Measurements from ENCODE around the gene COG4. TPM values are rescaled to one million over a fixed set of nuclear protein-coding genes. Genes with fewer than 3 reads are reported as not detected.

The COG4 gene
- total RNA-seq, 4 donors from 2014 or later = 41.1 to 109 (median 47.1) TPM

DNA sequence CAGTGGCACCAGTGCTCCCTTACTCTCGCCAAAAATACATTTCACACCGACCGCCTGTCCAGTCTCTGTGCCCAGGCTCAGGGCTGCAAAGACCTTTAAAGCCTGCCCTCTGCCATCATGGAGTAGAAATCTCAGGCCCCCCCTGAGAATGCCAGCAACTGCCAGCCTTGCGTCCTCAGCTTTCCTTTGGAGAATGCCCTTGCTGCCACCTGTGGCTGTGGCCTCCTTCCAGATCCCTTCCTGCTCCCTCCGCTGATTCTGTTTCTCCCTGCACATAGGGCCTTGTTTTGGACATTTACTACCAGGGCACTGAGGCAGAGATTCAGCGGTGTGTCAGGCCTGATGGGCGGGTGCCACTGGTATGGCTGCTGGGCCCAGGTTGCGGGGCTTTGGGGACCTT lies 55.7 kb downstream of the COG4 start:
- Histone ChIP-seq H3K27ac (no peak overlapping the region), H3K9me3 (no peaks in the 10 kb centered on the region), H3K27me3 (no peaks in the 10 kb centered on the region), H3K36me3 (peaks cover 0 to 94% (median 0%) of the 10 kb centered on the region in 3 donors), H3K4me3 (no peak overlapping the region), H3K4me1 (no peaks in the 10 kb centered on the region)
- no peak for DNase-seq (ENCODE audit: low spot score in 2 of 2)
- 88 to 95% methylated on average over 8 of the region's 8 CpGs for WGBS, 2 donors
- TF ChIP-seq, protein P1, sequence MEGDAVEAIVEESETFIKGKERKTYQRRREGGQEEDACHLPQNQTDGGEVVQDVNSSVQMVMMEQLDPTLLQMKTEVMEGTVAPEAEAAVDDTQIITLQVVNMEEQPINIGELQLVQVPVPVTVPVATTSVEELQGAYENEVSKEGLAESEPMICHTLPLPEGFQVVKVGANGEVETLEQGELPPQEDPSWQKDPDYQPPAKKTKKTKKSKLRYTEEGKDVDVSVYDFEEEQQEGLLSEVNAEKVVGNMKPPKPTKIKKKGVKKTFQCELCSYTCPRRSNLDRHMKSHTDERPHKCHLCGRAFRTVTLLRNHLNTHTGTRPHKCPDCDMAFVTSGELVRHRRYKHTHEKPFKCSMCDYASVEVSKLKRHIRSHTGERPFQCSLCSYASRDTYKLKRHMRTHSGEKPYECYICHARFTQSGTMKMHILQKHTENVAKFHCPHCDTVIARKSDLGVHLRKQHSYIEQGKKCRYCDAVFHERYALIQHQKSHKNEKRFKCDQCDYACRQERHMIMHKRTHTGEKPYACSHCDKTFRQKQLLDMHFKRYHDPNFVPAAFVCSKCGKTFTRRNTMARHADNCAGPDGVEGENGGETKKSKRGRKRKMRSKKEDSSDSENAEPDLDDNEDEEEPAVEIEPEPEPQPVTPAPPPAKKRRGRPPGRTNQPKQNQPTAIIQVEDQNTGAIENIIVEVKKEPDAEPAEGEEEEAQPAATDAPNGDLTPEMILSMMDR (IDR thresholded peaks at IDR 0.05) = no peak
- TF ChIP-seq EP300 (IDR thresholded peaks at IDR 0.05) (no peak), POLR2A (IDR thresholded peaks at IDR 0.05) (no peak)

DNA sequence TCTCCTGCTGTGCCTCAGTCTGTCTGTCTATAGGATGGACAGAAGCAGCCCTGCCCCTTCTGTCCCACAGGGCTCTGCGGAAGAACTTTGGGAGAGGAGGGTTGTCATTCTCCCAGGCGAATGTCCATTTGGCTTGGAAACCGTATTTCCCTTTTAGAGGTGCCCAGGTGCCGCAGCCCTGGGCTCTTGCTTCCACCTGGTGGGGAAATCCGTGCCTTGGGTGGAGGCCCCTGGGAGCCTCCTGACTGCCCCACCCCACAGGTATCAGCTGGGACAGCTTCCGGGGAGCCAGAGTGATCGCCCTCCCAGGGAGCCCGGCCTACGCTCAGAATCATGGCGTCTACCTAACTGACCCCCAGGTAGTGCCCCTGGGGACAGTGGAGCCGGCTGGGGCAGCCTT lies 56.2 kb downstream of the COG4 start:
- H3K27ac ChIP-seq = no peak overlapping the region
- H3K4me1 ChIP-seq = no peaks in the 10 kb centered on the region
- 83 to 88% methylated on average over 11 of the region's 11 CpGs for WGBS, 2 donors
- no peak for DNase-seq (ENCODE audit: low spot score in 2 of 2)
- TF ChIP-seq, protein P1 (IDR thresholded peaks at IDR 0.05) = no peak
- TF ChIP-seq EP300 (IDR thresholded peaks at IDR 0.05) = no peak
- H3K4me3 ChIP-seq = no peak overlapping the region
- no peaks in the 10 kb centered on the region for H3K27me3 ChIP-seq
- no peaks in the 10 kb centered on the region for H3K9me3 ChIP-seq
- peaks cover 0 to 92% (median 0%) of the 10 kb centered on the region in 3 donors for H3K36me3 ChIP-seq

DNA sequence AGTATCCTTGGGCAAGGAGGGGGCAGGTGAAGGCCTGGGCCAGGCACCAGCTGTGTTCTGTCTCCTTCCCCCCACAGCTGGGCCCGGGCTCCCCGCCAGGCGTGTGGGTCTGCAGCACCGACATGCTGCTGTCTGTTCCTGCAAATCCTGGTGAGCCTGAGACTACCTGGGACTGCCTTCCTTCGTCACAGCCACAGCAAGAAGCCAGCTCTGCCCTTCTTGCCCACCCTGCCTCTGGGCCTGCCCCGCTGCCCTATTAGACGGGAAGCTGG lies 56.6 kb downstream of the COG4 start:
- peaks cover 0 to 92% (median 0%) of the 10 kb centered on the region in 3 donors for H3K36me3 ChIP-seq
- no peaks in the 10 kb centered on the region for H3K27me3 ChIP-seq
- 71 to 76% methylated on average over 6 of the region's 7 CpGs for WGBS, 2 donors
- no peak overlapping the region for H3K27ac ChIP-seq
- H3K4me3 ChIP-seq = no peak overlapping the region
- H3K9me3 ChIP-seq = no peaks in the 10 kb centered on the region
- H3K4me1 ChIP-seq = no peaks in the 10 kb centered on the region
- no peak for DNase-seq (ENCODE audit: low spot score in 2 of 2)
- TF ChIP-seq POLR2A (IDR thresholded peaks at IDR 0.05) = no peak
- TF ChIP-seq, protein P1 (IDR thresholded peaks at IDR 0.05) = no peak
- TF ChIP-seq EP300 (IDR thresholded peaks at IDR 0.05) = no peak

DNA sequence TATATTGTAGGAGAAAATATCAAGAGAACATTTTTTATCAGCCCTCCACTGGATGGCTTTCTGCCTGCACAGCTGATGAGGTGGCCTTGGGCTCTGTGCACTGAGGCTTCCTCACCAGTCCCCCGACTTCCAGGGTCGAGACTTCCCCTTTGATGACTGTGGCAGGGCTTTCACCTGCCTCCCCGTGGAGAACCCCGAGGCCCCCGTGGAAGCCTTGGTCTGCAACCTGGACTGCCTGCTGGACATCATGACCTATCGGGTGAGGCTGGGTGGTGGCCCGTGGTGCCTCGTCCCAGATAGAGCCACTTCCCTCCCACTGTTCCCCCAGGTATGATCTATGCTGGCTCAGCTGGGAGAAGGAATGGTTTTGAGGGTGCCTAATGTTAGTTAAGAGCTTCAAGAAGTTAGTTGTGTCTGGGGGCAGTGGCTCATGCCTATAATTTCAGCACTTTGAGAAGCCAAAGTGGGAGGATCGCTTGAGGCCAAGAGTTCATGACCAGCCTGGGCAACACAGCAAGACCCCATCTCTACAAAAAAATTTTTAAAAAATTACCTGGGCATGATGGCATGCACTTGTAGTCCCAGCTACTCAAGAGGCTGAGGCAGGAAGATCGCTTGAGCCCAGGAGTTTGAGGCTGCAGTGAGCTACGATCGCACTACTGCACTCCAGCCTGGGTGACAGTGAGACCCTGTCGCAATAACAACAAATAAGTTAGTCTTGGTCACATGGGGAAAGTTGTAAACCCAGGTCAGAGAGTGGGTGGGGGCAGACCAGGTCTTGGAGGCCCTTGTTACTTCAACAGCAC lies 57.2 kb downstream of the COG4 start:
- WGBS, 2 donors = 80 to 83% methylated on average over 12 to 13 of the region's 13 CpGs
- Histone ChIP-seq H3K36me3 (peaks cover 0 to 92% (median 0%) of the 10 kb centered on the region in 3 donors), H3K4me3 (no peak overlapping the region), H3K27ac (no peak overlapping the region), H3K4me1 (peaks cover 0 to 3% (median 0%) of the 10 kb centered on the region in 4 donors), H3K9me3 (no peaks in the 10 kb centered on the region), H3K27me3 (no peaks in the 10 kb centered on the region)
- no peak for DNase-seq (ENCODE audit: low spot score in 2 of 2)
- TF ChIP-seq EP300 (IDR thresholded peaks at IDR 0.05) (no peak), POLR2A (IDR thresholded peaks at IDR 0.05) (no peak)

DNA sequence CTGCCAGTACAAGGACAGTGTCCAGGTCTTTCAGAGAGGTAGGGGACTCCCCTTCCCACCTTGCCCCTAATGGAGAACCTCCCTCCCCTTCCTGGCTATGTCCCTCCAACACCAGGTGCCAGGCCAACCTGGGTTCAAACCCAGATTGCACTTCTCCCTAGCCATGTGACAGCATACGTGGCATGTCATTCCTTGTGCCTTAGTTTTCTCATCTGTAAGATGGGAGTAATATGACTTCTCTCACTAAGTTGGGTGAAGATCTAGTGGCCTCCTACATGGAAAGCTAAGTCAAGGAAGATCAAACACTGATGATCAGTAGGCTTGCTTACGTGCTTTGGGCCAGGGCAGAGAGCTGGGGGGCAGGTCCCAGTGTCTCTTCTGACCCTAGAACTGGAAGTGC lies 60.1 kb downstream of the COG4 start:
- DNase-seq (ENCODE audit: low spot score in 2 of 2) = no peak
- peaks cover 0 to 63% (median 0%) of the 10 kb centered on the region in 3 donors for H3K36me3 ChIP-seq
- H3K4me3 ChIP-seq = no peak overlapping the region
- peaks cover 0 to 10% (median 0%) of the 10 kb centered on the region in 4 donors for H3K4me1 ChIP-seq
- H3K27me3 ChIP-seq = no peaks in the 10 kb centered on the region
- H3K9me3 ChIP-seq = no peaks in the 10 kb centered on the region
- no peak for TF ChIP-seq EP300 (IDR thresholded peaks at IDR 0.05)
- TF ChIP-seq, protein P1 (IDR thresholded peaks at IDR 0.05) = no peak
- no peak for TF ChIP-seq POLR2A (IDR thresholded peaks at IDR 0.05)
- 94 to 100% methylated on average over 2 of the region's 2 CpGs for WGBS, 2 donors
- no peak overlapping the region for H3K27ac ChIP-seq
